ENCODE measurements around the gene RRM1. TPM values are rescaled to one million over a fixed set of nuclear protein-coding genes. Genes with fewer than 3 reads are reported as not detected.

Gene RRM1
- total and polyA plus RNA-seq, 2 of the 13 experiments (the other 11 are each of a cell fraction or from before 2014, with no cell fraction given) = 17.3 to 108 TPM

DNA sequence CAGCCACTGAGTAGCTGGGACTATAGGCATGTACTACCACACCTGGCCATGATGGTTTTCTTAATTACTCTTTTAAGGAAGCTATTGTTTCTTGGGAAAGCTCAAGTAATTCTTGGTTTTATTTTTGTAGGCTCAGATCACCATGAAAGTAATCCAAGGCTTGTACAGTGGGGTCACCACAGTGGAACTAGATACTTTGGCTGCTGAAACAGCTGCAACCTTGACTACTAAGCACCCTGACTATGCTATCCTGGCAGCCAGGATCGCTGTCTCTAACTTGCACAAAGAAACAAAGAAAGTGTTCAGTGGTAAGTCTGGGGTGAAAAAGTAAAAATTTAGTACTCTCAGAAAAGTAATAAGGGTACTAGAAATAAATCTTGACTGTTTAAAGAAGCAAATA lies 11.3 kb downstream of the RRM1 start:
- H2AFZ ChIP-seq (ENCODE audit: low read length) = no peak overlapping the region
- H3K4me3 ChIP-seq (replicated peaks in 1 of 3; ENCODE audit: insufficient read depth in 1 of 3, low read depth in 2 of 3, low read length in 3 of 3) = no peak overlapping the region
- no peak overlapping the region for H3K27ac ChIP-seq (ENCODE audit: extremely low read length, insufficient read depth, low read length)
- intact Hi-C loops (cut with micrococcal nuclease; ENCODE audit: unreplicated experiment) = no loop called here
- peaks cover 6 to 45% of the 10 kb centered on the region in 2 experiments for H3K36me3 ChIP-seq (replicated peaks in 1 of 2; ENCODE audit: control insufficient read depth in 1 of 2, insufficient read depth in 2 of 2, low read length in 2 of 2)
- TF ChIP-seq ZNF557 (CRISPR knock-in tag; IDR thresholded peaks at IDR 0.05) = no peak
- TF ChIP-seq ZNF510 (CRISPR knock-in tag; IDR thresholded peaks at IDR 0.05; ENCODE audit: low read depth) = no peak
- H3K4me2 ChIP-seq (ENCODE audit: low read depth, low read length) = no peak overlapping the region
- H3K9ac ChIP-seq (ENCODE audit: insufficient read depth, low read depth, low read length) = no peak overlapping the region
- DNase-seq (ENCODE audit: low spot score) (no peak), FAIRE-seq (no peak), ATAC-seq (no peak)
- no peaks in the 10 kb centered on the region for H3K9me3 ChIP-seq (ENCODE audit: low read length)
- H4K20me1 ChIP-seq (ENCODE audit: insufficient read depth, low read length) = no peaks in the 10 kb centered on the region
- no TSS peak for BruUV-seq (replicated peaks)
- WGBS (ENCODE audit: low lambda C conversion rate) = 95% methylated on average over 1 of the region's 1 CpG
- H3K79me2 ChIP-seq (ENCODE audit: insufficient read depth, low read length) = peaks cover under 1% of the 10 kb centered on the region
- in situ Hi-C loops (cut with HindIII; ENCODE audit: extremely low pct_ligation_motif_present, low pct_unique_long_range_greater_than_20kb) = no loop called here
- ChIA-PET CTCF (ENCODE audit: low intra/inter-chr PET ratio, low total read pairs) (no interaction called here), POLR2A (no interaction called here)
- no peaks in the 10 kb centered on the region for H3K4me1 ChIP-seq (ENCODE audit: insufficient read depth, low read length)
- no peaks in the 10 kb centered on the region for H3K27me3 ChIP-seq (ENCODE audit: control insufficient read depth in 1 of 2, insufficient read depth in 2 of 2, low read length in 2 of 2)

DNA sequence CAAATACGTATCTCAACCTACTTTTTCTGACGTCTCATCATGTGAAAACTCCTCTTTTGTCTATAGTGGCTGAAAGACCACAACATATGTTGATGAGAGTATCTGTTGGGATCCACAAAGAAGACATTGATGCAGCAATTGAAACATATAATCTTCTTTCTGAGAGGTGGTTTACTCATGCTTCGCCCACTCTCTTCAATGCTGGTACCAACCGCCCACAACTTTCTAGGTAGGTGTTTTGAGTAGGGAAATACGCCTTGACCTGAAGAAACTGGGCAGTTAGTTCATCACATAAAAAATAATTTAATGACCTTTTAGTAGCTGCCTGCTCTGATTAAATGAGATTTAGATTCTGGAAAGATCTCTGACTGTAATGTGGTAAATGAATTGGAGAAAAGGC lies 17.2 kb downstream of the RRM1 start:
- H3K9ac ChIP-seq (ENCODE audit: insufficient read depth, low read depth, low read length) = no peak overlapping the region
- POLR2A ChIA-PET = no interaction called here
- H3K36me3 ChIP-seq (replicated peaks in 1 of 2; ENCODE audit: control insufficient read depth in 1 of 2, insufficient read depth in 2 of 2, low read length in 2 of 2) = peaks cover 3 to 42% of the 10 kb centered on the region in 2 experiments
- CTCF ChIA-PET (ENCODE audit: low intra/inter-chr PET ratio, low total read pairs) = no interaction called here
- no peaks in the 10 kb centered on the region for H3K27me3 ChIP-seq (ENCODE audit: control insufficient read depth in 1 of 2, insufficient read depth in 2 of 2, low read length in 2 of 2)
- H4K20me1 ChIP-seq (ENCODE audit: insufficient read depth, low read length) = no peaks in the 10 kb centered on the region
- FAIRE-seq (no peak), DNase-seq (ENCODE audit: low spot score) (no peak), ATAC-seq (no peak)
- no peaks in the 10 kb centered on the region for H3K4me1 ChIP-seq (ENCODE audit: insufficient read depth, low read length)
- H3K4me3 ChIP-seq (replicated peaks in 1 of 3; ENCODE audit: insufficient read depth in 1 of 3, low read depth in 2 of 3, low read length in 3 of 3) = no peak overlapping the region
- H3K27ac ChIP-seq (ENCODE audit: extremely low read length, insufficient read depth, low read length) = no peak overlapping the region
- BruUV-seq (replicated peaks) = no TSS peak
- no peak overlapping the region for H3K4me2 ChIP-seq (ENCODE audit: low read depth, low read length)
- 79% methylated on average over 5 of the region's 5 CpGs for WGBS (ENCODE audit: low lambda C conversion rate)
- intact Hi-C loops (cut with micrococcal nuclease; ENCODE audit: unreplicated experiment) = no loop called here
- H3K79me2 ChIP-seq (ENCODE audit: insufficient read depth, low read length) = no peaks in the 10 kb centered on the region
- H2AFZ ChIP-seq (ENCODE audit: low read length) = no peak overlapping the region
- H3K9me3 ChIP-seq (ENCODE audit: low read length) = no peaks in the 10 kb centered on the region
- in situ Hi-C loops (cut with HindIII; ENCODE audit: extremely low pct_ligation_motif_present, low pct_unique_long_range_greater_than_20kb) = no loop called here
- TF ChIP-seq SKI (IDR thresholded peaks at IDR 0.05; ENCODE audit: partially characterized antibody) (no peak), CC2D1A (CRISPR knock-in tag; IDR thresholded peaks at IDR 0.05) (no peak), KDM2A (CRISPR knock-in tag; IDR thresholded peaks at IDR 0.05; ENCODE audit: borderline replicate concordance, low read depth) (no peak), ZNF556 (CRISPR knock-in tag; IDR thresholded peaks at IDR 0.05; ENCODE audit: borderline replicate concordance) (no peak), SALL2 (CRISPR knock-in tag; IDR thresholded peaks at IDR 0.05) (no peak), ARNTL (CRISPR knock-in tag; IDR thresholded peaks at IDR 0.05) (no peak), REL (CRISPR knock-in tag; conservative IDR thresholded peaks at IDR 0.05) (no peak)
- TF ChIP-seq, protein P1, sequence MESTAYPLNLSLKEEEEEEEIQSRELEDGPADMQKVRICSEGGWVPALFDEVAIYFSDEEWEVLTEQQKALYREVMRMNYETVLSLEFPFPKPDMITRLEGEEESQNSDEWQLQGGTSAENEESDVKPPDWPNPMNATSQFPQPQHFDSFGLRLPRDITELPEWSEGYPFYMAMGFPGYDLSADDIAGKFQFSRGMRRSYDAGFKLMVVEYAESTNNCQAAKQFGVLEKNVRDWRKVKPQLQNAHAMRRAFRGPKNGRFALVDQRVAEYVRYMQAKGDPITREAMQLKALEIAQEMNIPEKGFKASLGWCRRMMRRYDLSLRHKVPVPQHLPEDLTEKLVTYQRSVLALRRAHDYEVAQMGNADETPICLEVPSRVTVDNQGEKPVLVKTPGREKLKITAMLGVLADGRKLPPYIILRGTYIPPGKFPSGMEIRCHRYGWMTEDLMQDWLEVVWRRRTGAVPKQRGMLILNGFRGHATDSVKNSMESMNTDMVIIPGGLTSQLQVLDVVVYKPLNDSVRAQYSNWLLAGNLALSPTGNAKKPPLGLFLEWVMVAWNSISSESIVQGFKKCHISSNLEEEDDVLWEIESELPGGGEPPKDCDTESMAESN (CRISPR knock-in tag; conservative IDR thresholded peaks at IDR 0.05) = no peak
- TF ChIP-seq, protein P2, sequence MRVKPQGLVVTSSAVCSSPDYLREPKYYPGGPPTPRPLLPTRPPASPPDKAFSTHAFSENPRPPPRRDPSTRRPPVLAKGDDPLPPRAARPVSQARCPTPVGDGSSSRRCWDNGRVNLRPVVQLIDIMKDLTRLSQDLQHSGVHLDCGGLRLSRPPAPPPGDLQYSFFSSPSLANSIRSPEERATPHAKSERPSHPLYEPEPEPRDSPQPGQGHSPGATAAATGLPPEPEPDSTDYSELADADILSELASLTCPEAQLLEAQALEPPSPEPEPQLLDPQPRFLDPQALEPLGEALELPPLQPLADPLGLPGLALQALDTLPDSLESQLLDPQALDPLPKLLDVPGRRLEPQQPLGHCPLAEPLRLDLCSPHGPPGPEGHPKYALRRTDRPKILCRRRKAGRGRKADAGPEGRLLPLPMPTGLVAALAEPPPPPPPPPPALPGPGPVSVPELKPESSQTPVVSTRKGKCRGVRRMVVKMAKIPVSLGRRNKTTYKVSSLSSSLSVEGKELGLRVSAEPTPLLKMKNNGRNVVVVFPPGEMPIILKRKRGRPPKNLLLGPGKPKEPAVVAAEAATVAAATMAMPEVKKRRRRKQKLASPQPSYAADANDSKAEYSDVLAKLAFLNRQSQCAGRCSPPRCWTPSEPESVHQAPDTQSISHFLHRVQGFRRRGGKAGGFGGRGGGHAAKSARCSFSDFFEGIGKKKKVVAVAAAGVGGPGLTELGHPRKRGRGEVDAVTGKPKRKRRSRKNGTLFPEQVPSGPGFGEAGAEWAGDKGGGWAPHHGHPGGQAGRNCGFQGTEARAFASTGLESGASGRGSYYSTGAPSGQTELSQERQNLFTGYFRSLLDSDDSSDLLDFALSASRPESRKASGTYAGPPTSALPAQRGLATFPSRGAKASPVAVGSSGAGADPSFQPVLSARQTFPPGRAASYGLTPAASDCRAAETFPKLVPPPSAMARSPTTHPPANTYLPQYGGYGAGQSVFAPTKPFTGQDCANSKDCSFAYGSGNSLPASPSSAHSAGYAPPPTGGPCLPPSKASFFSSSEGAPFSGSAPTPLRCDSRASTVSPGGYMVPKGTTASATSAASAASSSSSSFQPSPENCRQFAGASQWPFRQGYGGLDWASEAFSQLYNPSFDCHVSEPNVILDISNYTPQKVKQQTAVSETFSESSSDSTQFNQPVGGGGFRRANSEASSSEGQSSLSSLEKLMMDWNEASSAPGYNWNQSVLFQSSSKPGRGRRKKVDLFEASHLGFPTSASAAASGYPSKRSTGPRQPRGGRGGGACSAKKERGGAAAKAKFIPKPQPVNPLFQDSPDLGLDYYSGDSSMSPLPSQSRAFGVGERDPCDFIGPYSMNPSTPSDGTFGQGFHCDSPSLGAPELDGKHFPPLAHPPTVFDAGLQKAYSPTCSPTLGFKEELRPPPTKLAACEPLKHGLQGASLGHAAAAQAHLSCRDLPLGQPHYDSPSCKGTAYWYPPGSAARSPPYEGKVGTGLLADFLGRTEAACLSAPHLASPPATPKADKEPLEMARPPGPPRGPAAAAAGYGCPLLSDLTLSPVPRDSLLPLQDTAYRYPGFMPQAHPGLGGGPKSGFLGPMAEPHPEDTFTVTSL (CRISPR knock-in tag; IDR thresholded peaks at IDR 0.05; ENCODE audit: borderline replicate concordance) = no peak
- TF ChIP-seq, protein P3, sequence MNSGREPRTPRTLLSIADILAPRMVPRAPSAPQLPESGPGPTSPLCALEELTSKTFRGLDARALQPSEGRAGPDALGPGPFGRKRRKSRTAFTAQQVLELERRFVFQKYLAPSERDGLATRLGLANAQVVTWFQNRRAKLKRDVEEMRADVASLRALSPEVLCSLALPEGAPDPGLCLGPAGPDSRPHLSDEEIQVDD (CRISPR knock-in tag; IDR thresholded peaks at IDR 0.05; ENCODE audit: borderline replicate concordance) = no peak

Measured in HepG2 (cell line).